Upper lobe of left lung (tissue), 6 donors: ENCODE measurements around the gene NTN1. TPM values are rescaled to one million over a fixed set of nuclear protein-coding genes. Genes with fewer than 3 reads are reported as not detected.

ENCODE experiments used
- ATAC-seq, 2 donors: fragments of 200-7000 bp; cut with Tn5 transposase; one replicate each; pipeline ENCODE4 v1.9.1; 2022; ENCODE audit warnings: mild to moderate bottlenecking in 2 of 2, moderate library complexity in 2 of 2; ENCODE audit not compliant: low FRiP score in 2 of 2
- DNase-seq, 2 donors: peaks; one replicate each; pipeline ENCODE4 v3.0.0-alpha.2; 2019 to 2020
- H3K27ac ChIP-seq, 4 donors: fragments of 200-600 bp; sonication (generic); one replicate each; pipeline ENCODE4 v1.5.1; 2016 to 2019
- H3K27me3 ChIP-seq, 4 donors: fragments of 200-600 bp; sonication (generic); one replicate each; pipeline ENCODE4 v1.5.1; 2017 to 2019
- H3K36me3 ChIP-seq, 4 donors: fragments of 200-600 bp; sonication (generic); one replicate each; pipeline ENCODE4 v1.5.1; 2016 to 2019
- H3K4me1 ChIP-seq, 4 donors: fragments of 200-600 bp; sonication (generic); one replicate each; pipeline ENCODE4 v1.5.1; 2018 to 2019
- H3K4me3 ChIP-seq, 4 donors: fragments of 200-600 bp; sonication (generic); one replicate each; pipeline ENCODE4 v1.5.1; 2017 to 2019; ENCODE audit warnings: mild to moderate bottlenecking in 2 of 4, moderate library complexity in 1 of 4
- H3K9me3 ChIP-seq, 4 donors: fragments of 200-600 bp; sonication (generic); one replicate each; pipeline ENCODE4 v1.5.1; 2018 to 2019
- EP300 ChIP-seq, 4 donors: sonication (generic); formaldehyde crosslinking; IDR thresholded peaks; one replicate each; pipeline ENCODE4 v1.5.1; 2017; ENCODE audit warnings: antibody characterized with exemption in 4 of 4, control low read depth in 2 of 4
- POLR2A ChIP-seq, 4 donors: fragments of 450-650 bp; IDR thresholded peaks; one replicate each; pipeline ENCODE4 v1.5.1; 2016 to 2017; ENCODE audit warnings: antibody characterized with exemption in 4 of 4, mild to moderate bottlenecking in 2 of 4
- POLR2AphosphoS5 ChIP-seq, 2 donors: sonication (generic); formaldehyde crosslinking; IDR thresholded peaks; one replicate each; pipeline ENCODE4 v1.5.1; 2017; ENCODE audit warnings: antibody characterized with exemption in 2 of 2
- WGBS, 2 donors: methylation state at CpG; one replicate each; pipeline ENCODE4 v1.1.5; 2017 to 2018; 5-methylcytosine and 5-hydroxymethylcytosine counted together
- total RNA-seq, 6 donors: library from RNA; depleted of rRNA in 4 of 6; stranded (reverse); fragments of >200 nt in 4 of 6; gene quantifications; one replicate each; pipeline versions ENCODE4 v1.1.0 to v1.2.1, GENCODE V29; 2016 to 2021
- TF ChIP-seq, protein P1 (sequence below), 6 experiments: fragments of 450-650 bp in 4 of 6; fragments of 200-600 bp in 2 of 6; sonication (generic) in 2 of 6; IDR thresholded peaks; one replicate each; pipeline ENCODE4 v1.5.1; 2016 to 2019; ENCODE audit warnings: antibody characterized with exemption in 6 of 6
- donor health status: DM: no; HTN: no; CAD: no; lungs with moderate emphysema.
- donor health status: DM: no; HTN: yes; CAD: no; lungs with severe emphysema.

The NTN1 gene
- total RNA-seq, 6 donors from 2014 or later = 2.6 to 9.1 (median 4.1) TPM

DNA sequence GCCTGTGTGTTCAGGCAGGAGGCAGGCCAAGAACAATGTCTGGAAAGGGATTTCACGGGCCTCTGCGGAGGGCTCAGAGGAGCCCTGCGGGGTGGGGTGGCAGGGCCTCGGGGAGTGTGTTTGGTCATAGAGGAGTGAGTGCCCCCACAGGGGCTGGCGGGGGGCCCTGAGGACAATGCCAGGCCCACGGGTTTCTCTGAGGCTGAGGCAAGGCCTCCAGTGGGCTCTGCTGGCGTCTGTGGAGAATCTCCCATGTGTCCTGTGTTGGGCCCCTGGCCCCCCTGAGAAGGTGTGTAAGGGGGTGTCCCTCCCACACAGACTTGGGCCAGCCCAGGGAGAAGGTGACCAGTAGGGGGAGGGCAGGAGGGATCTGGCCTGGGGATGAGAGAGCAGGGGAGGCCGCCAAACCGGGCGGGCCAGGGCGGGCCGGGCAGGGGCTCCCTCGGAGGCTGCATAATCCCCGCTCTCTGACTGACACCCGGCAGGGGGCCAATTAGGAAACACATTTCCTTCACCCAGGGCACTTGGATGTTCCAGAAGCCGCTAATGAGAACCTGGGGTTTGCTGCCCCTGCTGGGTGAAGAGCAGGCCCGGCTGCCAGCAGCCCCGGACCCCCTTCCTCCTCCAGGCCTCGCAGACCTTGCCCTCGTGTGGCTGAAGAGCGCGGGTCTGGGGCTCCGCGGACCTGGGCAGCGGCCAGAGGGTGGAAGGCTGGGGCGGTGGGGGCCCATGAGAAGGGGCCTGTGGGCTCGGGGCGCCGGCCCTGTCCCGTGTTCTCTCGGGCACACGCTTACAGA lies 204.2 kb downstream of the NTN1 start:
- TF ChIP-seq, protein P1, sequence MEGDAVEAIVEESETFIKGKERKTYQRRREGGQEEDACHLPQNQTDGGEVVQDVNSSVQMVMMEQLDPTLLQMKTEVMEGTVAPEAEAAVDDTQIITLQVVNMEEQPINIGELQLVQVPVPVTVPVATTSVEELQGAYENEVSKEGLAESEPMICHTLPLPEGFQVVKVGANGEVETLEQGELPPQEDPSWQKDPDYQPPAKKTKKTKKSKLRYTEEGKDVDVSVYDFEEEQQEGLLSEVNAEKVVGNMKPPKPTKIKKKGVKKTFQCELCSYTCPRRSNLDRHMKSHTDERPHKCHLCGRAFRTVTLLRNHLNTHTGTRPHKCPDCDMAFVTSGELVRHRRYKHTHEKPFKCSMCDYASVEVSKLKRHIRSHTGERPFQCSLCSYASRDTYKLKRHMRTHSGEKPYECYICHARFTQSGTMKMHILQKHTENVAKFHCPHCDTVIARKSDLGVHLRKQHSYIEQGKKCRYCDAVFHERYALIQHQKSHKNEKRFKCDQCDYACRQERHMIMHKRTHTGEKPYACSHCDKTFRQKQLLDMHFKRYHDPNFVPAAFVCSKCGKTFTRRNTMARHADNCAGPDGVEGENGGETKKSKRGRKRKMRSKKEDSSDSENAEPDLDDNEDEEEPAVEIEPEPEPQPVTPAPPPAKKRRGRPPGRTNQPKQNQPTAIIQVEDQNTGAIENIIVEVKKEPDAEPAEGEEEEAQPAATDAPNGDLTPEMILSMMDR (IDR thresholded peaks at IDR 0.05) = no peak
- TF ChIP-seq EP300 (IDR thresholded peaks at IDR 0.05) = no peak
- no peak for TF ChIP-seq POLR2A (IDR thresholded peaks at IDR 0.05)
- ATAC-seq = no peak
- Histone ChIP-seq H3K27me3 (no peaks in the 10 kb centered on the region), H3K27ac (no peak overlapping the region), H3K4me1 (no peaks in the 10 kb centered on the region), H3K9me3 (no peaks in the 10 kb centered on the region), H3K36me3 (no peaks in the 10 kb centered on the region), H3K4me3 (no peak overlapping the region)
- WGBS, 2 donors = 74 to 79% methylated on average over 13 to 26 of the region's 32 CpGs
- DNase-seq = no peak

DNA sequence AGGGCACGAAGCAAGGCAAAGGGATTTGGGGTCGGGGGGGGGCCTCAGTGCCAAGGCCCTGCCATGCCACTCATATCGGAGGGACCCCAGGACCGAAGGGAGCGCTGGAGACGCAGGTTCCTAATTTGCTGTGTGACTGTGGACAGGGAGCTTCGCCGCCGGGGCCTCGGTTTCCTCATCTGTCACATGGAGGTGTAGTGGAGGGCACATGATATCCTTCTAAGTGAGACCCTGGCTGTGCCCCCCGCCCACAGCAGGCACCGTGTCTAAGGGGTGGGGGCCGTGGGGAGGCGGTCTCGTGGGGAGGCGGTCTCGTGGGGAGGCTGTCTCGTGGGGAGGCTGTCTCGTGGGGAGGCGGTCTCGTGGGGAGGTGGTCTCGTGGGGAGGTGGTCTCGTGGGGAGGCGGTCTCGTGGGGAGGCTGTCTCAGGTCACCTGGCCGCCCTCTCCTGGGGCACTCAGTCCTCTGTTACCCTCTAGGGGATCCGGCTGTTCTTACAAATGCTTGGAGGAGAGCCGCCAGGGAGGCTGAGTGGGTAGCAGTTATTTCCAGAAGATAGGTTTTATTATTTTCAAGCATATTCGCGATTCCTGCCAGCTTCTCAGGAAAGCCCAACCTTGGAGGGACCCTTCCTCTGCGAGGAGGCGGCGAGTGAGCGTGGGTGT lies 205.0 kb downstream of the NTN1 start:
- Histone ChIP-seq H3K4me3 (no peak overlapping the region), H3K9me3 (no peaks in the 10 kb centered on the region), H3K4me1 (no peaks in the 10 kb centered on the region), H3K27ac (no peak overlapping the region), H3K36me3 (no peaks in the 10 kb centered on the region), H3K27me3 (no peaks in the 10 kb centered on the region)
- no peak for TF ChIP-seq EP300 (IDR thresholded peaks at IDR 0.05)
- TF ChIP-seq, protein P1 (IDR thresholded peaks at IDR 0.05) = no peak
- TF ChIP-seq POLR2A (IDR thresholded peaks at IDR 0.05) = no peak
- no peak for TF ChIP-seq POLR2AphosphoS5 (IDR thresholded peaks at IDR 0.05)
- DNase-seq (no peak), ATAC-seq (no peak)
- 83 to 84% methylated on average over 24 to 26 of the region's 34 CpGs for WGBS, 2 donors

DNA sequence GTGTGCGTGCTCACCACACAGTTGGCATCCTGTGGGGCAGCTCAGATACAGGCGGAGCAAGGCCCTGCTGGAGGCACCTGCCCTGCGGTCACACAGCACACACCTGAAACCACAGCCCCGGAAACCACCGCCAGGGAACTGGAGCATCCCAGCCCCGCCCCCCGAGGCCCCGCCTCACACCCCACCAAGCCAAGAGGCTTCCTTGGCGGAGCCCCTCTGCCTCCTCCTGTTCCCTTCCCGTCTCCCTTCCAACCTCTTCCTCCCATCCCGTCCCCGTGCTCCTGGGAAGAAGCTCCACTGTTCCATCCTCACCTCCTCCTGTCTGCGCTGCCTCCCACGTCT lies 205.5 kb downstream of the NTN1 start:
- TF ChIP-seq EP300 (IDR thresholded peaks at IDR 0.05) = no peak
- TF ChIP-seq POLR2A (IDR thresholded peaks at IDR 0.05) = no peak
- no peak for TF ChIP-seq POLR2AphosphoS5 (IDR thresholded peaks at IDR 0.05)
- TF ChIP-seq, protein P1 (IDR thresholded peaks at IDR 0.05) = no peak
- 55 to 58% methylated on average over 7 to 14 of the region's 14 CpGs for WGBS, 2 donors
- Histone ChIP-seq H3K4me3 (no peak overlapping the region), H3K9me3 (no peaks in the 10 kb centered on the region), H3K36me3 (no peaks in the 10 kb centered on the region), H3K27me3 (no peaks in the 10 kb centered on the region), H3K27ac (no peak overlapping the region), H3K4me1 (no peaks in the 10 kb centered on the region)
- ATAC-seq = no peak
- no peak for DNase-seq

DNA sequence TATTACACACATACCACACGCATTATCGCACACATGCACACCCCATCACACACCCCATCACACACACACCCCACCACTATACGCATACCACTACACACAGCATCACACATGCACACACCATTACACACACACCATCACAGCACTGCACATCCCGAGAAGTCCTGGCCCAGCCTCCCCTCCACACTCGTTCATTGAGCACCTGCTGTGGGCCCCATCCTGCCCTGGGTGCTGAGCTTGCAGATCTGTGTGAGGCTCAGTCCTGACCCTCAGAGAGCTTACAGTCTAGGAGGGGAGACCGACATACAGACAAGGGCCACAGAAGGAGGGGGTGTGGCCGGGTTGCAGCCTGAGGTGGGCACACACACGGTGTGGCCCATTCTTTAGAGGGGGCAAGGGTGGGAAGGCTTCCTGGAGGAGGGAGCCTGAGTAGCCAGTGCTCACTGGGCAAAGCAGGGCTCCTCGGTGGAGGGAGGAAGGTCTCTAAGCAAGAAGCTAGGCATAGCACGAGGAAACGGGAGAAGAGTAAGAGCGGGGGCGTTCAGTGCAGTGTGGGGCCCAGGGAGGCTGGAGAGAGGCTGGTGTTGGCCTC lies 206.6 kb downstream of the NTN1 start:
- peaks cover 0 to 3% (median 0%) of the 10 kb centered on the region in 4 donors for H3K27me3 ChIP-seq
- no peak overlapping the region for H3K4me3 ChIP-seq
- 80 to 82% methylated on average over 12 to 13 of the region's 13 CpGs for WGBS, 2 donors
- no peak for DNase-seq
- H3K36me3 ChIP-seq = no peaks in the 10 kb centered on the region
- no peak overlapping the region for H3K27ac ChIP-seq
- no peaks in the 10 kb centered on the region for H3K4me1 ChIP-seq
- no peak for ATAC-seq
- TF ChIP-seq, protein P1 (IDR thresholded peaks at IDR 0.05) = no peak
- TF ChIP-seq POLR2AphosphoS5 (IDR thresholded peaks at IDR 0.05) = no peak
- no peak for TF ChIP-seq EP300 (IDR thresholded peaks at IDR 0.05)
- no peak for TF ChIP-seq POLR2A (IDR thresholded peaks at IDR 0.05)
- H3K9me3 ChIP-seq = no peaks in the 10 kb centered on the region
